ENCODE results near the gene PYDC1.
"Not testable (repeated sequence)": the region's sequence is repeated elsewhere in the genome, so short reads cannot be mapped to it uniquely, and the experiment has no call there.

Gene PYDC1

GRCh38 chr16:31181102-31181830 lies 35.7 kb downstream of the PYDC1 start:
- no peak for DNase-seq (ENCODE audit: low read depth in 1 of 2, low spot score in 1 of 2)

DNA sequence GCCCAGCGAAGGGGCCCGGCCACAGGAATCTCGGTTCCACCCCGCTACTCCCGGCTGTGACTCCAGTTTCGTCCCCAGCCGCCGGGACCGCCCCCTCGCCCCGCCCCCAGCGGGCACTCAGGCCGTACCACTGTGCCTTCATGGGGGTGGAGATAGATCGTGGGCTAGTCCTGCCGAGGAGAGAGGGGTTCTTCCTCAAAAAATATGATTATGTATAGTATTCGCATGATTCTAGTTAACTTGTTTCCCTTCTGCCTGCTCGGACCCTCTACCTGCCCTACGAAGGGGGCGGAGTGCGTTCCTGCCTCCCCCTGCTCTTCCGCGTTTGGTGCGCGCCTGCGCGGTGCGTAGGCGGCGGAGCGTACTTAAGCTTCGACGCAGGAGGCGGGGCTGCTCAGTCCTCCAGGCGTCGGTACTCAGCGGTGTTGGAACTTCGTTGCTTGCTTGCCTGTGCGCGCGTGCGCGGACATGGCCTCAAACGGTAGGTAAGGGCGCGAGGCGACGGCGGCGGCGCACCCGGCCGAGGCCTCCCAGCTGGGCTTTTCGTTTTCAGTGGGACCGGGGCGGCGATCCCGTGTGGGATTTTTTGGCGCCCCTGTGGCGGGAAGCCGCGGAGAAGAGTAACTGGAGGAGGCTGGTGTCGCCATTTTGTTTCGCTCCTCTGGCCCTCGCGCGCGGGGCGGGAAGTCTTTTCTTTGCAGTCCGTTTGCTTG lies 37.0 kb downstream of the PYDC1 start, which contains the start of gene FUS:
FUS (plus strand) TSS at position 393 of the 713 bp plus-strand sequence; CDS start at position 469, 76 bp downstream.
- DNase-seq (ENCODE audit: low read depth in 1 of 2, low spot score in 1 of 2): peak; percentile 86

- no peak for DNase-seq (ENCODE audit: low read depth in 1 of 2, low spot score in 1 of 2)
Observed at GRCh38 chr16:31179219-31179746, 37.7 kb downstream of the PYDC1 start.

DNA sequence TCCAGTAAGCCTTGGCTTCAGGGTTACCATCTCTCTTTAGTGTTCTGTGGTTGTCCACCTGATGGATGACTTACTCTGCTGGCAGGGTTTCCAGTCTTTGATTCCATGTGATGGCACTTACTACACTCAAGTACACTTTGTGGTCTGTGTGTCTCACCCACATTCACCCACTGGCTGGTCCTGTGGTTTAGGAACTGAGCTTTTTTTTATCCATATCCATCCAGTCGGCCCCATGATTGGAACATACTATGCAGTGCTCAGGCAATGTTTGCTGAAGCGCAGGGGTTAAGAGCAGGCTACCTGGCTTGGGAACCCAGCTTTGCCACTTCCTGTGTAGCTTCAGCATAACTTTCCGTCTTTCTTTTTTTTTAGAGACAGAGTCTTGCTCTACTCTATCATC lies 39.8 kb downstream of the PYDC1 start:
- DNase-seq (ENCODE audit: low read depth in 1 of 2, low spot score in 1 of 2): no peak

- not testable (repeated sequence) for DNase-seq (ENCODE audit: low read depth in 1 of 2, low spot score in 1 of 2)
Observed at GRCh38 chr16:31170048-31170447, 46.9 kb downstream of the PYDC1 start.

DNA sequence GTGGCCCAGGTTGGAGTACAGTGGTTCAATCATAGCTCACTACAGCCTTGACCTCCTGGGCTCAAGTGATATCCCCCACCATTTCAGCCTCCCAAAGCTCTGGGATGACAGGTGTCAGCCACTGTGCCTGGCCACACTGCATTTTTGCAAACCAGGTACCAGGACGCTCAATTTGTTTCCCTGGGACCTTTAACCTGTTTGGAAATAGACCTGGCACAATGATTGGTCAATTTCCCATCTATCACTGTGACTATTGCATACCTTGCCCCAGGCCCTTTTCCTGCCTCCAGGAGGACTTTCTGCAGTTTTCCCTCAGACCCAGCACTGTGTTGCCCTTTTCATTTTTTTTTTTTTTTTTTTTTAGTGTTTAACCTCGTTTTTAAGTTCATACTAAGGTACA lies 48.1 kb downstream of the PYDC1 start:
- no peak for DNase-seq (ENCODE audit: low read depth in 1 of 2, low spot score in 1 of 2)

- DNase-seq (ENCODE audit: low read depth in 1 of 2, low spot score in 1 of 2): no peak
Observed at GRCh38 chr16:31167315-31167714, 49.6 kb downstream of the PYDC1 start.

All from stimulated activated CD4-positive, alpha-beta T cell treated with anti-CD3 and anti-CD28 coated beads, Interleukin-15, amount 100 ng/mL, for 1 hour (primary cell).